Hepatocyte (in vitro differentiated cells): ENCODE results near the gene KCTD11.

Experiments used
- CTCF ChIP-seq: fragments of 200-600 bp; sonication (generic); IDR thresholded peaks from 2 replicates; pipeline ENCODE4 v1.5.1; 2016; ENCODE audit warnings: antibody characterized with exemption, mild to moderate bottlenecking; ENCODE audit not compliant: poor library complexity
- EZH2 ChIP-seq: fragments of 200-600 bp; sonication (generic); IDR thresholded peaks from 2 replicates; pipeline ENCODE4 v1.6.1; 2016; ENCODE audit warnings: antibody characterized with exemption, mild to moderate bottlenecking, borderline replicate concordance
- EZH2phosphoT487 ChIP-seq: fragments of 200-600 bp; sonication (generic); IDR thresholded peaks from one replicate; pipeline ENCODE4 v1.6.1; 2018; ENCODE audit warnings: antibody characterized with exemption, mild to moderate bottlenecking, low read depth, moderate library complexity; ENCODE audit not compliant: unreplicated experiment, severe bottlenecking

GRCh38 chr17:7403977-7404736 lies 52.2 kb downstream of the KCTD11 start, which contains the start of gene TMEM256:
- no peak for TF ChIP-seq EZH2
- no peak for TF ChIP-seq CTCF
- no peak for TF ChIP-seq EZH2phosphoT487
